ENCODE measurements around the gene RRP1.

Gene RRP1

GRCh38 chr21:43758811-43759210 is 30.6 kb upstream of the RRP1 start:
- no peak for DNase-seq

- no peak for DNase-seq
These were observed 29.7 kb upstream of the RRP1 start for GRCh38 chr21:43759651-43760050.

- no peak for DNase-seq
These were observed 28.9 kb upstream of the RRP1 start for GRCh38 chr21:43760391-43760958.

GRCh38 chr21:43761886-43762285 is 27.5 kb upstream of the RRP1 start:
- no peak for DNase-seq

- DNase-seq, result no peak
These were observed 26.9 kb upstream of the RRP1 start for GRCh38 chr21:43762303-43763128.

GRCh38 chr21:43763901-43764523 is 25.4 kb upstream of the RRP1 start:
- DNase-seq, result no peak

GRCh38 chr21:43764576-43765495 is 24.5 kb upstream of the RRP1 start:
- DNase-seq, result no peak

GRCh38 chr21:43766734-43767497 is 22.5 kb upstream of the RRP1 start:
- DNase-seq, result no peak

- no peak for DNase-seq
These were observed 21.8 kb upstream of the RRP1 start for GRCh38 chr21:43767498-43767983.

GRCh38 chr21:43767984-43768867 is 21.2 kb upstream of the RRP1 start:
- no peak for DNase-seq

- no peak for DNase-seq
These were observed 20.6 kb upstream of the RRP1 start for GRCh38 chr21:43768868-43769167.

GRCh38 chr21:43769325-43769958 is 19.9 kb upstream of the RRP1 start:
- no peak for DNase-seq

GRCh38 chr21:43770066-43770655 is 19.2 kb upstream of the RRP1 start:
- DNase-seq, result no peak

GRCh38 chr21:43771199-43771675 is 18.1 kb upstream of the RRP1 start:
- DNase-seq, result no peak

GRCh38 chr21:43771698-43772424 is 17.5 kb upstream of the RRP1 start:
- no peak for DNase-seq

GRCh38 chr21:43772425-43772821 is 17.0 kb upstream of the RRP1 start:
- no peak for DNase-seq

GRCh38 chr21:43774163-43774562 is 15.2 kb upstream of the RRP1 start:
- DNase-seq, result no peak

GRCh38 chr21:43775190-43775589 is 14.2 kb upstream of the RRP1 start:
- DNase-seq, result no peak

- DNase-seq, result peak; percentile 83
These were observed 13.5 kb upstream of the RRP1 start, which contains the start of gene CSTB for GRCh38 chr21:43775795-43776430. Gene CSTB, minus strand, starts transcription at chr21:43776308. Its CDS starts 39 bp downstream, at chr21:43776269.
